Esophagus muscularis mucosa (tissue), 4 donors: ENCODE results near the gene ABCB4. TPM values are rescaled to one million over a fixed set of nuclear protein-coding genes. Genes with fewer than 3 reads are reported as not detected.
"Not testable (repeated sequence)": the region's sequence is repeated elsewhere in the genome, so short reads cannot be mapped to it uniquely, and the experiment has no call there.

Source experiments
- DNase-seq: peaks from one replicate; pipeline ENCODE4 v3.0.0-alpha.2; 2017; ENCODE audit errors: extremely low spot score
- H3K27ac ChIP-seq, 4 donors: fragments of 200-600 bp; sonication (generic); replicated peaks in 1 of 4; 1 replicate in 3 of 4; 2 replicates in 1 of 4; pipeline ENCODE4 v1.5.1; 2016 to 2019; ENCODE audit warnings: mild to moderate bottlenecking in 1 of 4
- H3K27me3 ChIP-seq, 4 donors: fragments of 200-600 bp; sonication (generic); one replicate each; pipeline versions ENCODE4 v1.5.1 to v1.6.0; 2016 to 2019
- H3K36me3 ChIP-seq, 4 donors: fragments of 200-600 bp; sonication (generic); one replicate each; pipeline ENCODE4 v1.5.1; 2016 to 2019
- H3K4me1 ChIP-seq, 4 donors: fragments of 200-600 bp; sonication (generic); one replicate each; pipeline ENCODE4 v1.5.1; 2016 to 2019
- H3K4me3 ChIP-seq, 4 donors: fragments of 200-600 bp; sonication (generic); 1 replicate in 2 of 4; 2 replicates in 2 of 4; pipeline ENCODE4 v1.5.1; 2016 to 2019; ENCODE audit warnings: mild to moderate bottlenecking in 4 of 4, moderate library complexity in 1 of 4
- H3K9me3 ChIP-seq, 4 donors: fragments of 200-600 bp; sonication (generic); 1 replicate in 3 of 4; 2 replicates in 1 of 4; pipeline ENCODE4 v1.5.1; 2016 to 2019
- CTCF ChIP-seq, 3 experiments: fragments of 200-600 bp in 2 of 3; fragments of 450-650 bp in 1 of 3; sonication (generic) in 2 of 3; IDR thresholded peaks; one replicate each; pipeline ENCODE4 v1.5.1; 2017 to 2019; ENCODE audit warnings: antibody characterized with exemption in 3 of 3, mild to moderate bottlenecking in 2 of 3, moderate library complexity in 1 of 3
- EP300 ChIP-seq: sonication (generic); formaldehyde crosslinking; IDR thresholded peaks from one replicate; pipeline ENCODE4 v1.6.1; 2017; ENCODE audit warnings: antibody characterized with exemption
- POLR2A ChIP-seq: fragments of 450-650 bp; IDR thresholded peaks from one replicate; pipeline ENCODE4 v1.6.1; 2017; ENCODE audit warnings: antibody characterized with exemption, moderate library complexity, mild to moderate bottlenecking, low read depth
- POLR2AphosphoS5 ChIP-seq, 2 donors: sonication (generic); formaldehyde crosslinking; IDR thresholded peaks; one replicate each; pipeline ENCODE4 v1.6.1; 2017; ENCODE audit warnings: antibody characterized with exemption in 2 of 2
- WGBS: methylation state at CpG from one replicate; pipeline ENCODE4 v1.1.5; 2018; 5-methylcytosine and 5-hydroxymethylcytosine counted together
- intact Hi-C: fragments of 100-400 bp; cut with DNase I; formaldehyde crosslinking; loops from one replicate; pipeline ENCODE4 v1.15.1; 2023
- total RNA-seq, 4 donors: library from RNA; depleted of rRNA; stranded (reverse); fragments of >200 nt; gene quantifications; one replicate each; pipeline versions ENCODE4 v1.1.0 to v1.2.1, GENCODE V29; 2016

The ABCB4 gene
- total RNA-seq, 4 donors from 2014 or later = 0.66 to 1.4 (median 1.1) TPM

GRCh38 chr7:87463982-87464381 lies 11.5 kb downstream of the ABCB4 start:
- Histone ChIP-seq H3K4me1 (no peaks in the 10 kb centered on the region), H3K9me3 (no peaks in the 10 kb centered on the region), H3K4me3 (no peak overlapping the region), H3K27me3 (peaks cover 0 to 10% (median 0%) of the 10 kb centered on the region in 4 donors), H3K36me3 (no peaks in the 10 kb centered on the region), H3K27ac (no peak overlapping the region)
- intact Hi-C loops = no loop called here
- 86% methylated on average over 2 of the region's 2 CpGs for WGBS
- TF ChIP-seq POLR2A (no peak), POLR2AphosphoS5 (IDR thresholded peaks at IDR 0.05) (no peak), EP300 (no peak), CTCF (IDR thresholded peaks at IDR 0.05) (no peak)
- DNase-seq = no peak

- H3K27me3 ChIP-seq, H3K9me3 ChIP-seq, DNase-seq, H3K4me1 ChIP-seq, intact Hi-C loops, H3K4me3 ChIP-seq, H3K36me3 ChIP-seq, H3K27ac ChIP-seq: not testable (repeated sequence)
- WGBS = 90% methylated on average over 3 of the region's 3 CpGs
Observed at GRCh38 chr7:87460444-87460843, 15.0 kb downstream of the ABCB4 start.

GRCh38 chr7:87459941-87460340 lies 15.5 kb downstream of the ABCB4 start:
- H3K27me3 ChIP-seq = peaks cover 0 to 4% (median 0%) of the 10 kb centered on the region in 4 donors
- intact Hi-C loops = no loop called here

GRCh38 chr7:87458148-87458547 lies 17.3 kb downstream of the ABCB4 start:
- intact Hi-C loops = no loop called here
- no peaks in the 10 kb centered on the region for H3K9me3 ChIP-seq
- no peak overlapping the region for H3K4me3 ChIP-seq
- WGBS = 73% methylated on average over 3 of the region's 3 CpGs
- DNase-seq = no peak
- no peaks in the 10 kb centered on the region for H3K4me1 ChIP-seq
- H3K27ac ChIP-seq = no peak overlapping the region
- H3K27me3 ChIP-seq = no peaks in the 10 kb centered on the region
- no peaks in the 10 kb centered on the region for H3K36me3 ChIP-seq
- TF ChIP-seq CTCF (IDR thresholded peaks at IDR 0.05) = no peak
- no peak for TF ChIP-seq EP300
- no peak for TF ChIP-seq POLR2A
- no peak for TF ChIP-seq POLR2AphosphoS5 (IDR thresholded peaks at IDR 0.05)

More at GRCh38 chr7:87459941-87460340, 15.5 kb downstream of the ABCB4 start:
- 95% methylated on average over 2 of the region's 2 CpGs for WGBS
- Histone ChIP-seq H3K9me3 (no peaks in the 10 kb centered on the region), H3K4me1 (no peaks in the 10 kb centered on the region), H3K4me3 (no peak overlapping the region), H3K36me3 (no peaks in the 10 kb centered on the region), H3K27ac (no peak overlapping the region)
- DNase-seq = no peak
- TF ChIP-seq POLR2A = no peak
- TF ChIP-seq CTCF (IDR thresholded peaks at IDR 0.05) = no peak
- no peak for TF ChIP-seq POLR2AphosphoS5 (IDR thresholded peaks at IDR 0.05)
- TF ChIP-seq EP300 = no peak

GRCh38 chr7:87456247-87456646 lies 19.2 kb downstream of the ABCB4 start:
- Histone ChIP-seq H3K9me3 (no peaks in the 10 kb centered on the region), H3K4me3 (no peak overlapping the region), H3K27me3 (no peaks in the 10 kb centered on the region), H3K27ac (no peak overlapping the region), H3K4me1 (no peaks in the 10 kb centered on the region), H3K36me3 (no peaks in the 10 kb centered on the region)
- TF ChIP-seq POLR2AphosphoS5 (IDR thresholded peaks at IDR 0.05) (no peak), EP300 (no peak), POLR2A (no peak), CTCF (IDR thresholded peaks at IDR 0.05) (no peak)
- 49% methylated on average over 2 of the region's 2 CpGs for WGBS
- DNase-seq = no peak
- intact Hi-C loops = no loop called here
